GM19395 (cell line): ENCODE measurements around the gene ADAMTS19.
"Not testable (repeated sequence)": the region's sequence is repeated elsewhere in the genome, so short reads cannot be mapped to it uniquely, and the experiment has no call there.

Experiments used
- ATAC-seq: cut with Tn5 transposase; IDR thresholded peaks from one replicate; pipeline ENCODE4 v1.9.1; 2021; ENCODE audit warnings: mild to moderate bottlenecking, moderate library complexity; ENCODE audit not compliant: unreplicated experiment

Gene ADAMTS19, protein sequence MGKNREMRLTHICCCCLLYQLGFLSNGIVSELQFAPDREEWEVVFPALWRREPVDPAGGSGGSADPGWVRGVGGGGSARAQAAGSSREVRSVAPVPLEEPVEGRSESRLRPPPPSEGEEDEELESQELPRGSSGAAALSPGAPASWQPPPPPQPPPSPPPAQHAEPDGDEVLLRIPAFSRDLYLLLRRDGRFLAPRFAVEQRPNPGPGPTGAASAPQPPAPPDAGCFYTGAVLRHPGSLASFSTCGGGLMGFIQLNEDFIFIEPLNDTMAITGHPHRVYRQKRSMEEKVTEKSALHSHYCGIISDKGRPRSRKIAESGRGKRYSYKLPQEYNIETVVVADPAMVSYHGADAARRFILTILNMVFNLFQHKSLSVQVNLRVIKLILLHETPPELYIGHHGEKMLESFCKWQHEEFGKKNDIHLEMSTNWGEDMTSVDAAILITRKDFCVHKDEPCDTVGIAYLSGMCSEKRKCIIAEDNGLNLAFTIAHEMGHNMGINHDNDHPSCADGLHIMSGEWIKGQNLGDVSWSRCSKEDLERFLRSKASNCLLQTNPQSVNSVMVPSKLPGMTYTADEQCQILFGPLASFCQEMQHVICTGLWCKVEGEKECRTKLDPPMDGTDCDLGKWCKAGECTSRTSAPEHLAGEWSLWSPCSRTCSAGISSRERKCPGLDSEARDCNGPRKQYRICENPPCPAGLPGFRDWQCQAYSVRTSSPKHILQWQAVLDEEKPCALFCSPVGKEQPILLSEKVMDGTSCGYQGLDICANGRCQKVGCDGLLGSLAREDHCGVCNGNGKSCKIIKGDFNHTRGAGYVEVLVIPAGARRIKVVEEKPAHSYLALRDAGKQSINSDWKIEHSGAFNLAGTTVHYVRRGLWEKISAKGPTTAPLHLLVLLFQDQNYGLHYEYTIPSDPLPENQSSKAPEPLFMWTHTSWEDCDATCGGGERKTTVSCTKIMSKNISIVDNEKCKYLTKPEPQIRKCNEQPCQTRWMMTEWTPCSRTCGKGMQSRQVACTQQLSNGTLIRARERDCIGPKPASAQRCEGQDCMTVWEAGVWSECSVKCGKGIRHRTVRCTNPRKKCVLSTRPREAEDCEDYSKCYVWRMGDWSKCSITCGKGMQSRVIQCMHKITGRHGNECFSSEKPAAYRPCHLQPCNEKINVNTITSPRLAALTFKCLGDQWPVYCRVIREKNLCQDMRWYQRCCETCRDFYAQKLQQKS

DNA sequence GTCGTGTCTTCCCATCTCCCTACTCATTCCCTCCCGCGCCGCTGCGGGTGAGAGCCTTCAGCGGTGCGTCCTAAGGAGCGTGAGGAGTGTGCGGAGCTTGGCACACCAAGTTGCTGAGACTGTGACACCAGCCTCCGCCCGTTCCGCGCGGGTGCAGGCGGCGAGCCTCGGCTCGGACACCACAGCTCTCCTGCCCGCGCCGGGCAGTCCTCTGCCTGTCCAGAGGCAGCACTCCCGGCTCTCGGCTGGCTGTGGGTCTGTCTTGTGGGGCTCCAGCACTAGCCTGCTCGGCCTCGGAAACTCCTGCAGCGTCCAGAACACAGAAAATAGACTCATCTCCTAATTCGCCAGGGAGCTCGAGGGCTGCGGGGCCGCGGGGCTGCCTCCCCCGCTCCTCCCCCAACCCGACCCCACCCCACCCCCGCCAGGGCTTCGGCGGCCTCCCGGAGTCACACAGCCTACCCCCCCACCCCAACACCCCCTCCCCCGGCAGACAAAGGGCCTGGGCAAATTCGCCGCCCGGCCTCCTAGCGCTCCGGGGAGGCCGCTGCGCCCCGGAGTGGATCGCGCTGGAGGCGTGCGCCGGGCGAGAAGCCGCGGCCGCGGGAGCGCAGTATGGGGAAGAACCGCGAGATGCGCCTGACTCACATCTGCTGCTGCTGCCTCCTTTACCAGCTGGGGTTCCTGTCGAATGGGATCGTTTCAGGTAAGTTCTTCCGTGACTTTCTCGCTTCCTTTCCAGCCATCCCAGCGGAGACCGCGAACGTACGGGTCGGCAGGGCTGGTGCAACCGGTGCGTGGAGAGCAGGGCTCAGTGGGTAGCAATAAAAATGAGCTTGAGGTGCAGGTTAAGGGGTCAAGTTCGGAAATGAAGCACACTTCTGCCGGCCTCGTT lies at the start of gene ADAMTS19:
TSS of gene ADAMTS19 (plus strand) at position 522 of the 895 bp plus-strand sequence. CDS start at position 616, 94 bp downstream.
- ATAC-seq = peak; percentile 47

DNA sequence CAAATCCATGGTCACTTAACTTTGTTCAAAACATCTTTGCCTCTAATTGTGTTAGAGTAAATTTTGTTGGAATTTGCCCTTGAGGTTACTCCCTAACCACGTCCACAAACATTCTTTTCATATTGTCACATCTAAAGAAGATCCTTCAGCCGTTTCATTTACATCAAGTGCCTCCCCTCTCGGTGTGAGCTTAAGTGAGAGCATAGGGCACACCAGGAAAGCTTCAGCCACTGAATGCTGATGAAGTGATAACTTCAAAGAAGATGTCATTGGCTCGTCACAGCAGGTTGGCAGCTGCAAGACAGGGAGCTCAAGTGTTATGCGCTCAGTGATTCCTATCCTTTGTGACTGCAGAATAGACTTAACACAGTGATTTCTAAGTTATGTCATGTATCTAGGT lies 49.6 kb upstream of the ADAMTS19 start:
- ATAC-seq = no peak

DNA sequence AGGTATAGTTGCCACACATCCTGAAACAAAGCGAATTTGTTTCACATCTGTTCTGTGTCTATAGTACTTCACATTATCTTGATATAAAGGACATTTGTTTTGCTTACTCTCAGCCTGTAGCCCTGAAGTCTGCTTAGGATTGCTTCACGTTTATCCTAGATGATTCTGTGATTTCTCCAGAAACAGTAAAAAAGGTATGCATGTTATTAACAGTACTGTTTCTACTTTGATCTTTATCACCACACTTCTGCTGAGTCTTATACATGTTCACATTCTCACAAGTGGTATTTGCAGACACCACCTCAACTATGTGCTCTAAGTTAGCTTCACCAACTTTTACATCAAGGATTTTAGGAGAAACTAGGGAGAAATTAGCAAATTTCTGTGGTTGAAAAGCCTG lies 47.4 kb upstream of the ADAMTS19 start:
- ATAC-seq = no peak

DNA sequence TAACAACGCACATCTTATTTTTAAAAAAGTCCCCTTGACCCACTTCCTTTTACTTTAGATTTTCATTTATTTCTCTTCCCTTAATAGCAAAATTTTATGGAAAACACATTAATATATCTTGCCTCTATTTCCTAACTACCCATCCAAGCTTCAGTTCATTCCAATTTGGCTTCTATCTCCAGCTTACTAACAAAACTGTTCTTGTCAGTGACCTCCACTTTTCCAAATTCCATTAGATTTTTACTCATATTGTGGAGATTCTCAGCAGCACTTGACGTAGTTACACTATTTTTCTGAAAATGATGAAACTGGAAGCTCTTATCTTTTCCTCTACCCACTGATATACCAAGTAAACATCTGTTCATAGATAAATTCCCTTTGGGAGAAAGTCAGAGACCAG lies 46.5 kb upstream of the ADAMTS19 start:
- ATAC-seq = no peak

DNA sequence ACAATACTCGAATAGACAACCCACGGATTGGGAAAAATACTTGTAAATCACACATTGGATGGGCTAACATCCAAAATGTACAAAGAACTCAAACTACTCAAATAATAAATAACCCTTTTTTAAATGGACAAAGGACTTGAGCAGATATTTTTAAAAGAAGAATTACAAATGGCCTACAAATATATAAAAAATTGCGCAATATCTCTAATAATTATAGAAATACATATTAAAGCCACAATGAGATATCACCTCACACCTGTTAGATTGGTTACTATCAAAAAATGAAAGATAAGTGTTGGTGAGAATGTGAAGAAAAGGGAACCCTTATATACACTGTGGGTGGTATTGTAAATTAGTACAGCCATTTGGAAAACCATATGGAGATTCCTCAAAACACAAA lies 40.8 kb upstream of the ADAMTS19 start:
- no peak for ATAC-seq

DNA sequence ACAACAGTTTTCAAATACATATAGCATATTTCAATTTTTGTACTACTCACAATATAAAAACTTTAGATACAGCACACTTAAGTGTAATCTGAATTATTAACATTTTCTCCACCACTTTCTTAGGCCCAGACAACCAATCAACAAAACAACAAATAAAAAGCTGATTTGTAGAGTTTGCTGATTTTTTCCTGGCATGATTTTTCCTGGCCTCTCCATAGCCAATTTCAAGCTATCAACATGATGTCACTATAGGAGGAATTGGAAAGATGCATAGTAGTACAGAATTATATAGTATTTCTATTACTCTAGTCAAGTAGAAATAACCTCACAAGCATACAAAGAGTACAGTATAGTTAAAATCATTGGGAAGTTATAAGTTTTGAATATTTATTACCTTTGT lies 35.1 kb upstream of the ADAMTS19 start:
- ATAC-seq = no peak

DNA sequence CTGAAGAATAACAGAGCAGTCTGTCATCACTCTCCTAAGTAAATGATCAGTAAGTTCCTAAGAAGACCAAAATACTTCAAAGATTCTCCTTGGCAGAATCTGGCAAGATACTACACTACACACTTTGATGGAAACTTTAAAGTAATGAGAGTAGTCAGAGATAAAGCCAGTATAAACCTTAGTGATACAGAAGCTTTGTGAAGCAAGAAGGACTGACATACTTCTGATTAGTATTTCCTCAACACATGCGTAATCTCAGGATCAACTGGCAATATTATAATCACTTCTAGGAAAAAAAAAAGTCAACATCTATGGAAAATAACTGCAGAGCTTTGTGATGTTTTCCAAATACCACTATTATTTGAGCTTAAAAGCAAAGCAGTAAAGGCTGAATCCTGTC lies 34.0 kb upstream of the ADAMTS19 start:
- no peak for ATAC-seq

DNA sequence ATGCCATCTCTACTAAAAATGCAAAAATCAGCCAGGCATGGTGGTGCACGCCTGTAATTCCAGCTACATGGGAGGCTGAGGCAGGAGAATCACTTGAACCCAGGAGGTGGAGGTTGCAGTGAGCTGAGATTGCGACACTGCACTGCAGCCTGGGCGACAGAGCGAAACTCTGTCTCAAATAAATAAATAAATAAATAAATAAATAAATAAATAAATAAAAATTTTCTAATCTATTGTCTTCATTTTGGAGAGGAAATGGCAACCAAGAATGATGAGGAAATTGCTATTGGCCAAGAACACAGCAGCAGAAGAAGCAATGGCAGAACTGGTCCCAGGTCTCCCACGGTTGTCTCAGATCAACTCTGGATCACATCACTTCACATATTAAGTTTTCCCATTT lies 31.5 kb upstream of the ADAMTS19 start:
- not testable (repeated sequence) for ATAC-seq

DNA sequence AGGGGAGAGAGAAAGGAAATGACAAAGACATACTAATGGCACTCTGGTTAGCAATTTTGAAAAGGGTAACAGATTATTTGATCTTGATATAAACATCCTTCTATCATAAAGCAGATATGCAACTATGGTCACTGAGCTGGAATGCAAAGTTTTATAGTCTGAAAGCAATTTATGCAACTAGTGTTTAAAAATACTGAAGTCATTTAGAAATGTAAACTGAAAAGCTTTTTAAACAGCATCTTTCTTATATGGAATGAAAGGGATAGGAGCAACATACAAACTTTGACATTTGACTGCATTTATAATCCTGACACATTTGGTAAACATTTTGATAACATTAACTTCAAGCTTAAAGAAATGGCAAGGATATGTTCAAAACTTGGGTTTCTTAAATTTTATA lies 28.7 kb upstream of the ADAMTS19 start:
- ATAC-seq = no peak

DNA sequence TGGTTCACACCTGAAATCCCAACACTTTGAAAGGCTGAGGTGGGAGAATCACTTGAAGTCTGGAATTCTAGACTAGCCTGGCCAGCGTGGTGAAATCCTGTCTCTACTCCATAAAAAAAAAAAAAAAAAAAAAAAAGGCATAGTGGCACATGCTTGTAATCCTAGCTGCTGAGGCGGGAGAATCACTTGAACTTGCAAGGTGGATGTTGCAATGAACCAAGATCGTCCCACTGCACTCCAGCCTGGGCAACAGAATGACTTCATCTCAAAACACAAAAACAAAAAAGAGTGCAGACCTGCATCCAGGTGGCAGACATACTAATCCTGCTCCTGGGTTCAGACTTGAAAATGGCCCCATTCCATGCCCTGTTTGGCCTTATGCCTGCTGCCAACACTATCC lies 21.8 kb upstream of the ADAMTS19 start:
- no peak for ATAC-seq

DNA sequence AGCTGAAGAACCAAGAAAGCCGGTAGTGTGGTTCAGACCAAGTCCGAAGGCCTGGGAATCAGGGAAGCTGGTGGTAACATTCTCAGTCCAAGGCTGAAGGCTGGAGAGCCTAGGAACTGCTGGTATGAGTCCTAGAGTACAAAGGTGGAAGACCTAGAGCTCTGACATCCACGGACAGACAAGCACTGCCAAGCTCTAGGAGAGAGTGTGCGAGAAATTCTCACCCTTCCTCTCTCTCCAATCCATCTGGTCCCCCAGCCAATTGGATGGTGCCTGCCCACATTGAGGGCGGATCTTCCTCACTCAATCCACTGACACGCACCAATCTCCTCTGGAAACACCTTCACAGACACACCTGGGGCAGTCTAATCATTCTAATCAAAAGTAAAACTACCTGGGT lies 19.7 kb upstream of the ADAMTS19 start:
- no peak for ATAC-seq

DNA sequence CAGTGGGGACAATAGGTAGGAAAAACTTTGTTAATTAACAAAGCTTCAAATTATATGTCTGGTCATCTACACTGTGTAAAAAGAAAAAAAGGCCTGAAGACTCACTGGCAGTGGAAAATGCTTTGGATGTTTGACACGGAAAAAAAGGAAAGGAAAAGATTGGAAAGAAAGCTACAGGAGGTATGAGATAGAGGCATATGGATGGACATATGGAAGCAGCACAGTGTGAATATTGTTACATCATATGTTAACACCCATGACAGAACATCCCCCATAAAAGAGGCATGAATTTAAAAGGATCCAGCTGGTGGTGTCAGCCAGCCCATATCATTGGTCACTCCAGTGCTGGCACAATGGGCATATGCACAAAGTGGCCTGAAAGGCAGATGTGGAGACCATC lies 19.0 kb upstream of the ADAMTS19 start:
- ATAC-seq = no peak

DNA sequence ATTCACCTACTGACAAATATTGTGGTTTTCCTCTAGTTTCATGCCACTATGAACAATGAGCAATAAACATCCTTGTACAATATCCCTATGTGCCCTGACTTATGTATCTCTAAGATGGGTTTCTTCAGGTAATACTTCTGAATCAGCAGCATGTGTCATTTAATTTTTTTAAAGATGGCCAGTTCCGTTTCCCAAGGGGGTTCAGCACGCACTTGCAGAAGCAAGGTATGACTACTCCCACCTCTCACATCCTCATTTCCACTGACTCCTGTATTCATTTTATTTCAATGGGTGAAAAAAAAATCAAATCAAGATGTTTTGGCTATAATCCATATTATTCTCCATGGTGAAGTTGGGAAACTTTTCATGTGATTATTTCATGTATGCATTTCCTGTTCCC lies 14.7 kb upstream of the ADAMTS19 start:
- no peak for ATAC-seq

DNA sequence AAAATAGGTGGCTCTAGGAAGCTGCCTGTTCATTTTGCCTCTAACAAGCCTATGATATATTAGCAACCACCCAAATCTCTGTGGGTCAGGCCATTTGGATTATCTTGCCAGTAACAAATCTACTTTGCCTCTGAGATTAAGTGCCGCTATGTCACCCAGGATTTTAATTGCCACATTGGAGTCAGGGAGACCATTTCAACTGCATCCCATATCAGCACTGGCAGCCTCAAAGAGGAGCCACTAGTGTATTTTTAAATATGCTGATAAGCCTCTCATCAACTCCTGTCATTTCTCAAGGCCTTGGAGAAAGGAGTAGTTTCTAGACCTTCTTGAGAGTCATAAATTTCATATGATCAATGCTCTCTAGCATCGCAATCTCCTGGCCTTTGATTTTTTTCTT lies 12.1 kb upstream of the ADAMTS19 start:
- ATAC-seq = no peak

DNA sequence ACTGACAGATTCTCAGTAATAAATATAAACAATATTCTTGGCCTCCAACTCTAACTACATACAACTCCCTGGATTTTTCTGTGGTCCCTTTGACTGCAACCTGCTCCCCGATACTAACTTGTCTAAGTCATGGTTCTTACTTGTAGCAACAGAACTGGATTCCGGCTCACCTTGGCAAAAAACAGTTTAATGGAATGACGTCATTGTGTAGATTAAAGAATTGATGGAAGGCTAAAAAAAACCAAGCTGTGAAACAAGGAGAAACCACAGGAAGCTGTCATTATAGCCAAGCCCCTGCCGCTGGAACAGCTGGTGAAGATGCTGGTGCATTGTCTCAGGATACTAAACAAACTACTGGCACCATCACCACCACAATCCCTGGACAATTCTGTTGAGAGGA lies 11.4 kb upstream of the ADAMTS19 start:
- no peak for ATAC-seq

DNA sequence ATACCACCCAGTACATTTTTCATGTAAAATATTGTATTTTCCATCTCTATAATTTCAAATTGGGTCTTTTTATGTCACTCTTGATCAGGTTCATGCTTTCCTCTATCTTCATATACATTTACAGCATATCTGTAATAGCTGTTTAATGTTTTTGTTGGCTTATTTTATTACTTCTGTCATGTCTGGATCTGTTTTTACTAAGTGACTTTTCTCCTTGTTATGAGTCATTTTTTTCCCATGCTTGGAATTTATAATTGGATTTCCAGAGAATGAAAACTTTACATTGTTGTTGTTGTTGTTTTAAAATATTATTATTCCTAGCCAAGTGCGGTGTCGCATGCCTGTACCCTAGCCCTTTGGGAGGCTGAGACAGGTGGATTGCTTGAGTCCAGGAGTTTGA lies 5.6 kb upstream of the ADAMTS19 start:
- ATAC-seq = no peak

DNA sequence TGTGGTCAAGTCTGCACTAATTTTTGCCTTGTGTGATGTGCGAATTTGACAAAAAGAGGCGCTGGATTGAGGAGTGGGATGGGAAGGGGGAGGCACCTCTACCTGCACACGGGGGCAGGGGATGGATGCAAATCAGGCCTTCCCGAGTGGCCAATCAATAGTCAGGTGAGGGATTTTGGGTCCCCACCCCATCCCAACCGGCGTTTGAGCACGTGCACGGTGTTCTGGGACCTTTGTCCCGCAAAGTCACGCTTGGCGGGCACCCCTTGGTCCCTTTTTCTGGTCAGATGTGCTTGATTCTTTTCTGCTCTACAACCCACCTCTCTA lies 685 bp upstream of the ADAMTS19 start:
- ATAC-seq = no peak

DNA sequence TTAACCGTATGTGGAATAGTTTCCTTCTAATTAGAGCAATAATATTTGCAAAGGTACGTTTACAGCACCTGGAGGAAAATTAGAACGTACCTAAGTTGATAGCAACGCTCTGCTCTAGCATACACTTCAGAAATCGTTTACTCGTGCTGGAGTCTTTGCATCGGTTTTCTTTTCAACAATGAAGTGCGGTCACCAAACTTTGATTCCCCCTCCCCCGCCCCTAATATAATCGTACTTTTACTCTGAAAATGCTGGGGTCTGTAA lies 506 bp downstream of the ADAMTS19 start:
- no peak for ATAC-seq

DNA sequence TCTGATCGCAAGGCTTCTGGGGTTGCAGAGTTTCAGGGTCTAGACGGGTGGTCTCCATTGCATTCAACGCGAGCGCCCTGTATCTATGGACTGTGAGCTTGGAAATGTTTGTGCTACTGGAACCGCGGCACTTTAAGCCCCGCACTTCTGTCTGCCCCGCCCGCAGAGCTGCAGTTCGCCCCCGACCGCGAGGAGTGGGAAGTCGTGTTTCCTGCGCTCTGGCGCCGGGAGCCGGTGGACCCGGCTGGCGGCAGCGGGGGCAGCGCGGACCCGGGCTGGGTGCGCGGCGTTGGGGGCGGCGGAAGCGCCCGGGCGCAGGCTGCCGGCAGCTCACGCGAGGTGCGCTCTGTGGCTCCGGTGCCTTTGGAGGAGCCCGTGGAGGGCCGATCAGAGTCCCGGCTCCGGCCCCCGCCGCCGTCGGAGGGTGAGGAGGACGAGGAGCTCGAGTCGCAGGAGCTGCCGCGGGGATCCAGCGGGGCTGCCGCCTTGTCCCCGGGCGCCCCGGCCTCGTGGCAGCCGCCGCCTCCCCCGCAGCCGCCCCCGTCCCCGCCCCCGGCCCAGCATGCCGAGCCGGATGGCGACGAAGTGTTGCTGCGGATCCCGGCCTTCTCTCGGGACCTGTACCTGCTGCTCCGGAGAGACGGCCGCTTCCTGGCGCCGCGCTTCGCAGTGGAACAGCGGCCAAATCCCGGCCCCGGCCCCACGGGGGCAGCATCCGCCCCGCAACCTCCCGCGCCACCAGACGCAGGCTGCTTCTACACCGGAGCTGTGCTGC lies 1.0 kb downstream of the ADAMTS19 start:
- peak; percentile 42 for ATAC-seq

DNA sequence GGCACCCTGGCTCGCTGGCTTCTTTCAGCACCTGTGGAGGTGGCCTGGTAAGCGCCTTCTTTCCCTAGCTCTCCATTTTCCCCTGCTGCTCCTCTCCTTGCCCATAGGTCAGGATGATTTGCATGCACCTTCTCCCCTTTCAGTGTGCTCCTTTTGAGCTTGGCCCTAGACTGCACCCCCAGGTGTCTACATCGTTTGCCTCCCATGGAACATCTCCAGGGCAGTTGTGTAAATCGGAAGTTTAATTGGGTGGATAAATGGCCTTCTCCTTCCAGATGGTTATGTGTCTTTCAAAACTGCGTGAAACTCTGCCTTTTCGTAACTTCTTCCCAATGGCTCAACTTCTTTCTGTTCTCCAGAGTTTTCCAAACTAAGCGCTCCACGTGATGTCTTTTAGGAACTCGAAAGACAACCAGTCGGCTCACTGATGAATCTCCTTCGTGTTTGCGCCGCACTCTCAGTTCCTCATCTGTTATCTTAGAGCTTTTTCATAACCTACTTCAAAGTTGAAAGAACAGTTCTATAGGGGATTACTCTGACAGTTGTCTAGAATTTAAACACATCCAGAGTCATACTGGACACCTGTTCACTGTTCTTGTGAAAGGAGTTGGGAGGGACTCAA lies 1.7 kb downstream of the ADAMTS19 start:
- ATAC-seq = peak; percentile 46
